GM21737 (cell line): ENCODE results near the gene TMEM51.

Experiments
- ATAC-seq: cut with Tn5 transposase; IDR thresholded peaks from one replicate; pipeline ENCODE4 v1.9.1; 2021; ENCODE audit warnings: mild to moderate bottlenecking, moderate library complexity; ENCODE audit not compliant: unreplicated experiment

Gene TMEM51

GRCh38 chr1:15191770-15192169 is 38.2 kb downstream of the TMEM51 start:
- ATAC-seq: no peak

GRCh38 chr1:15192916-15193550 is 39.5 kb downstream of the TMEM51 start:
- ATAC-seq: no peak

- ATAC-seq: no peak
Measured at GRCh38 chr1:15195420-15196052, 42.0 kb downstream of the TMEM51 start.

- no peak for ATAC-seq
Measured at GRCh38 chr1:15196069-15196468, 42.5 kb downstream of the TMEM51 start.

GRCh38 chr1:15196807-15197530 is 43.4 kb downstream of the TMEM51 start:
- ATAC-seq: no peak

- ATAC-seq: no peak
Measured at GRCh38 chr1:15197591-15198447, 44.3 kb downstream of the TMEM51 start.

GRCh38 chr1:15198684-15199083 is 45.1 kb downstream of the TMEM51 start:
- no peak for ATAC-seq

GRCh38 chr1:15201221-15201620 is 47.7 kb downstream of the TMEM51 start:
- ATAC-seq: no peak

GRCh38 chr1:15201849-15202551 is 48.5 kb downstream of the TMEM51 start:
- ATAC-seq: no peak

GRCh38 chr1:15204931-15205330 is 51.4 kb downstream of the TMEM51 start:
- ATAC-seq: no peak

GRCh38 chr1:15205586-15206346 is 52.2 kb downstream of the TMEM51 start:
- no peak for ATAC-seq

GRCh38 chr1:15206418-15207030 is 53.0 kb downstream of the TMEM51 start:
- ATAC-seq: no peak

GRCh38 chr1:15207031-15207828 is 53.7 kb downstream of the TMEM51 start:
- ATAC-seq: no peak

GRCh38 chr1:15207829-15208429 is 54.4 kb downstream of the TMEM51 start:
- ATAC-seq: no peak

GRCh38 chr1:15210651-15211375 is 57.3 kb downstream of the TMEM51 start:
- no peak for ATAC-seq

- no peak for ATAC-seq
Measured at GRCh38 chr1:15211424-15211823, 57.9 kb downstream of the TMEM51 start.

GRCh38 chr1:15212216-15212953 is 58.8 kb downstream of the TMEM51 start:
- ATAC-seq: no peak
